Omental fat pad (tissue), 4 donors: Measurements from ENCODE around the gene NEK1. TPM values are rescaled to one million over a fixed set of nuclear protein-coding genes. Genes with fewer than 3 reads are reported as not detected.

Experiments
- ATAC-seq: fragments of 150-250 bp; one replicate; pipeline ENCODE4 v1.9.1; 2016; ENCODE audit warnings: mild to moderate bottlenecking, moderate library complexity; ENCODE audit not compliant: low FRiP score
- DNase-seq: peaks from one replicate; pipeline ENCODE4 v3.0.0-alpha.2; 2019; ENCODE audit warnings: low spot score
- CTCF ChIP-seq, 3 donors: fragments of 450-650 bp; IDR thresholded peaks; one replicate each; pipeline ENCODE4 v1.5.1; 2016 to 2017; ENCODE audit warnings: antibody characterized with exemption in 3 of 3, mild to moderate bottlenecking in 3 of 3, moderate library complexity in 2 of 3
- total RNA-seq, 4 donors: library from RNA; depleted of rRNA; stranded (reverse); fragments of >200 nt; gene quantifications; one replicate each; pipeline ENCODE4 v1.1.0, GENCODE V29; 2016

The NEK1 gene
- total RNA-seq, 4 donors from 2014 or later, result 7.0 to 13.4 (median 9.8) TPM

GRCh38 chr4:169420291-169420690 lies 192.1 kb downstream of the NEK1 start:
- ATAC-seq (no peak), DNase-seq (no peak)
- no peak for TF ChIP-seq CTCF (IDR thresholded peaks at IDR 0.05)

GRCh38 chr4:169418846-169419245 lies 193.5 kb downstream of the NEK1 start:
- no peak for TF ChIP-seq CTCF (IDR thresholded peaks at IDR 0.05)
- DNase-seq (no peak), ATAC-seq (no peak)

GRCh38 chr4:169417629-169418282 lies 194.6 kb downstream of the NEK1 start:
- ATAC-seq (no peak), DNase-seq (no peak)
- no peak for TF ChIP-seq CTCF (IDR thresholded peaks at IDR 0.05)

GRCh38 chr4:169416997-169417396 lies 195.4 kb downstream of the NEK1 start:
- no peak for TF ChIP-seq CTCF (IDR thresholded peaks at IDR 0.05)
- ATAC-seq, result no peak
- no peak for DNase-seq

- no peak for DNase-seq
- no peak for ATAC-seq
- TF ChIP-seq CTCF (IDR thresholded peaks at IDR 0.05), result no peak
Observed at GRCh38 chr4:169416461-169416860, 195.9 kb downstream of the NEK1 start.

GRCh38 chr4:169414913-169415312 lies 197.5 kb downstream of the NEK1 start:
- no peak for TF ChIP-seq CTCF (IDR thresholded peaks at IDR 0.05)
- ATAC-seq, result no peak
- DNase-seq, result no peak

GRCh38 chr4:169412046-169412445 lies 200.3 kb downstream of the NEK1 start:
- ATAC-seq (no peak), DNase-seq (no peak)
- no peak for TF ChIP-seq CTCF (IDR thresholded peaks at IDR 0.05)
